Measurements from ENCODE around the gene CCL18.
"Not testable (repeated sequence)": the region's sequence is repeated elsewhere in the genome, so short reads cannot be mapped to it uniquely, and the experiment has no call there.

The CCL18 gene
- long read RNA-seq, donor 1, result 0 reads
- long read RNA-seq, donor 2, result 0 reads
- long read RNA-seq, donor 3, result 0 reads
- long read RNA-seq, donor 4, result 0 reads
- long read RNA-seq, donor 5, result 0 reads
- long read RNA-seq, donor 6, result 0 reads
- long read RNA-seq, donor 7, result 0 reads
- long read RNA-seq, donor 8, result 0 reads

- no peak for DNase-seq
Measured at GRCh38 chr17:36063786-36064541, at the start of gene CCL18. Gene CCL18, plus strand, starts transcription at chr17:36064272. Its CDS starts 71 bp downstream, at chr17:36064343.

GRCh38 chr17:36014946-36015345 is 49.1 kb upstream of the CCL18 start:
- no peak for DNase-seq

GRCh38 chr17:36015895-36016294 is 48.2 kb upstream of the CCL18 start:
- DNase-seq, result not testable (repeated sequence)

GRCh38 chr17:36016555-36016954 is 47.5 kb upstream of the CCL18 start:
- DNase-seq, result no peak

GRCh38 chr17:36017799-36018198 is 46.3 kb upstream of the CCL18 start, which contains the start of gene CCL23:
Gene CCL23, minus strand, starts transcription at chr17:36017972. Its CDS starts 75 bp downstream, at chr17:36017897.
- DNase-seq, result no peak

GRCh38 chr17:36019423-36019822 is 44.6 kb upstream of the CCL18 start:
- no peak for DNase-seq

GRCh38 chr17:36024106-36024869 is 39.8 kb upstream of the CCL18 start:
- DNase-seq, result no peak

GRCh38 chr17:36027761-36028160 is 36.3 kb upstream of the CCL18 start:
- DNase-seq, result no peak

- no peak for DNase-seq
Measured at GRCh38 chr17:36030956-36031355, 33.1 kb upstream of the CCL18 start.

GRCh38 chr17:36034127-36034526 is 29.9 kb upstream of the CCL18 start:
- no peak for DNase-seq

GRCh38 chr17:36036235-36036634 is 27.8 kb upstream of the CCL18 start:
- DNase-seq, result no peak

- DNase-seq, result no peak
Measured at GRCh38 chr17:36048066-36048465, 16.0 kb upstream of the CCL18 start.

GRCh38 chr17:36049643-36050042 is 14.4 kb upstream of the CCL18 start:
- DNase-seq, result no peak

GRCh38 chr17:36055171-36055570 is 8.9 kb upstream of the CCL18 start:
- no peak for DNase-seq

- no peak for DNase-seq
Measured at GRCh38 chr17:36055921-36056520, 8.1 kb upstream of the CCL18 start.

GRCh38 chr17:36057911-36058310 is 6.2 kb upstream of the CCL18 start:
- no peak for DNase-seq

- no peak for DNase-seq
Measured at GRCh38 chr17:36059406-36059805, 4.7 kb upstream of the CCL18 start.

GRCh38 chr17:36060816-36061215 is 3.3 kb upstream of the CCL18 start:
- no peak for DNase-seq

GRCh38 chr17:36066365-36066985 is 2.4 kb downstream of the CCL18 start:
- no peak for DNase-seq

- DNase-seq, result no peak
Measured at GRCh38 chr17:36068524-36068923, 4.5 kb downstream of the CCL18 start.

- no peak for DNase-seq
Measured at GRCh38 chr17:36069136-36069535, 5.1 kb downstream of the CCL18 start.

- DNase-seq, result no peak
Measured at GRCh38 chr17:36070427-36070826, 6.4 kb downstream of the CCL18 start.
